M059J (cell line): Measurements from ENCODE around the gene MCTP1. TPM values are rescaled to one million over a fixed set of nuclear protein-coding genes. Genes with fewer than 3 reads are reported as not detected.

Experiments used
- DNase-seq: peaks from one replicate; pipeline ENCODE4 v3.0.0-alpha.2; 2012; ENCODE audit warnings: low read depth
- total RNA-seq: library from RNA; depleted of rRNA; stranded (reverse); fragments of >200 nt; shearing (Covaris generic); gene quantifications from 2 replicates; pipeline ENCODE4 v1.2.3, GENCODE V29; 2014

Gene MCTP1
- total RNA-seq, 1 experiment from 2014 or later = not detected

- no peak for DNase-seq
Observed at GRCh38 chr5:94775088-94775487, 509.8 kb downstream of the MCTP1 start.

- DNase-seq = no peak
Observed at GRCh38 chr5:94771742-94772141, 513.2 kb downstream of the MCTP1 start.

- DNase-seq = no peak
Observed at GRCh38 chr5:94769996-94770395, 514.9 kb downstream of the MCTP1 start.

- DNase-seq = no peak
Observed at GRCh38 chr5:94761786-94762185, 523.1 kb downstream of the MCTP1 start.

DNA sequence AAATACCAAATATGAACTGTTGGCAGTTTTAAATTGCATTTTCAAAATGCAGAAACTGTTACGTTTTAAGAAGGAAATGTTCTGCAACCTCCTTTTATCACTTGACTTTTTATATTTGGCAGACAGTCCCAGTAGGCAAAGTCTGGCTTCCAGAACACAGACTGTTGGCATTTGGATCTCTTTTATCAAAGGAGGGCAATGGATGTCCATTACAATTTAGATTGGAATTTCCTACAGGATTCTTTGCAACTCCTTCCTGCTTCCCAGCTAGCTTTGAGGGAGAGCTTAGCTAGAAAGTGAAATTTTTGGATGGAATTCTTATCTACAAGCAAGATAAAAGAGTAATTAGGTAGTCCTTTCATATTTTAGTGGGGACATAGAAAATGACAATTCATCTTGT lies 523.8 kb downstream of the MCTP1 start:
- DNase-seq = no peak

DNA sequence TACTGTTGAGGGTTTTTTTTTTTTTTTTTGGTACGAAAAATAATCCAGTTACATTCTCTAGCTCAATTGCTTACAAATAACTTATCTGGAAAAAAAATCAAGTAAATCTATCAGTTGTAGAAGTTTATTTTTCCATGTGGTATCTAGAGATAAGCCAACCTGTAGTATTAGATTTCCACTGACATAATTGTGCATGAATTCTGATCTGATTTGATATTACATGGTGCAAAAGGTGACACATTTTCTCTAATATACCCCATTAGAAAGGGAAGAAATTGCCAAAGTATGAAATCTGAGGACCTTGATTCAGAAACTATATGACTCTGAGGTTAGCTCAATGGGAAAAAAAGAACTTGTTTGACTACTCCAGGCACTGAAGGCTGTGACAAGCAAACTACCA lies 524.9 kb downstream of the MCTP1 start:
- DNase-seq = no peak

DNA sequence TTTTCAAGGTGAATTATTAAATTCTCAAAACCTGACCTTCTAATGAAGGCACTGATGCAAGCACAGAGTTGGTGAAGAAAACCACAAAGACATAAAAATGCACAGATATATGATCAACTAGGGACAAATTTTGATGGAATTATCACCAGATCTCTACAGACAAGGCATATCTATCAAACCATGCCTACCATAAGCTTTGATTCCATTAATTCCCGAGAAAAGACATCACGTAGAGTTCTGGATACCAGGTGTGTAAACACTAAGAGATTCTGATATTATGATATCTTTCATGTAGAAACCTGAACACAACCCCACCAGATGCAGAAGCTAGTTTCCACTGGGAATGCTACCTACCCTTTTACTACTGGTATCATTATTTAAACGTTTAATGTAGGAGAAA lies 525.9 kb downstream of the MCTP1 start:
- DNase-seq = no peak

DNA sequence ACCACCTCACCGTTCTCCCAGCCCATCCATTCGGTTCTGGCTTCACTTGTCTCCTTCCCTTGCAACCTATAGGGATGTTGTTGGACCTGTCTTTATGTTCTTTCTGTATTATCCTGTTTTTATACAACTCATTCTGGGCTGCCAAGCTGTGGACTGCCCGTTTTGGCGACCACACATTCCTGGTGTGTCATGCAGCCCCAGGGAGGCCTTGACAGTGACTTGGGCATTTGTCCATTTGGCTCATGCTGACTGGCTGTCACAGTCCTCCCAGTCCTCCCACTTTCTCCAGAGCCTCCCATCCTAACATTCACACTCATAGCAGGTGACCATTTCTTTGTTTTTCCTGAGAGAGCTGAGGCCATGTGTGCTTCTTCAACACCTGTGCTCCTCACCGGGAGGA lies 530.1 kb downstream of the MCTP1 start:
- peak; percentile 43 for DNase-seq

- DNase-seq = no peak
Observed at GRCh38 chr5:94751460-94751859, 533.4 kb downstream of the MCTP1 start.

GRCh38 chr5:94750681-94751080 lies 534.2 kb downstream of the MCTP1 start:
- DNase-seq = no peak

DNA sequence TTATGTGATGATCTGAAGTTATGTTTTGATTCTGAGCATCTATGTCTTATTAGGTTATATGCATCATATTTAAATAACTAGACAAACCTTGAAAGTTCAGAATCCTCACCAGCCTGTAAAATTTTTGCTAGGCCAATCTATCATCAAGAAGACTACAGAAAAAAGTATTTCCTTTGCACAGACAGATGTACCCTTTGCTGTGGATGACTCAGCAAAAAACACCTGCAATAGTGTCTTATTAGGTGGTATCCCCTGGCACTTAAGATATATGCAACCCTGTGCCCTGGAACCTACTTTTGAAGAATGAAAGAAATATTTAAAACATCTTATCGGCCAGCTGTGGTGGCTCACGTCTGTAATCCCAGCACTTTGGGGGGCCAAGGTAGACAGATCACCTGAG lies 535.9 kb downstream of the MCTP1 start:
- no peak for DNase-seq

DNA sequence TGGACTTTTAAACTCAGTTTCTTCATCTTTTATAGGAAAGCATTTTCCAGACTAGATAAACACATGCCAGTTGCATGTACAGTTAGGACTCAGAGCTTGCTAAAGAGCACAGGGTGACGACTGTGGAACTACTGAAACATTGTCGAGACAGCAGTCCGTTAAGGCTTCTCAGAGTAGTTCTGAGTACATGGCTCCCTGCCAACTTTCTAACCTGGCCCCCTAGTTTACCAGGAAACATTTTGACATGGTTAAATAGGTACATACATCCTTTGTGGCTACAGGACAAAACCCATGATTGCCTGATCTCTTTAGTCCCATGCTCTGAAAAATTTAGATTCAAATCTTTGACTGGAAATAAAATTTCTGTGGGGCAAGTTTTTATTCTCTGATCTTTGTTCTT lies 536.7 kb downstream of the MCTP1 start:
- DNase-seq = no peak

GRCh38 chr5:94747371-94747770 lies 537.5 kb downstream of the MCTP1 start:
- DNase-seq = no peak

DNA sequence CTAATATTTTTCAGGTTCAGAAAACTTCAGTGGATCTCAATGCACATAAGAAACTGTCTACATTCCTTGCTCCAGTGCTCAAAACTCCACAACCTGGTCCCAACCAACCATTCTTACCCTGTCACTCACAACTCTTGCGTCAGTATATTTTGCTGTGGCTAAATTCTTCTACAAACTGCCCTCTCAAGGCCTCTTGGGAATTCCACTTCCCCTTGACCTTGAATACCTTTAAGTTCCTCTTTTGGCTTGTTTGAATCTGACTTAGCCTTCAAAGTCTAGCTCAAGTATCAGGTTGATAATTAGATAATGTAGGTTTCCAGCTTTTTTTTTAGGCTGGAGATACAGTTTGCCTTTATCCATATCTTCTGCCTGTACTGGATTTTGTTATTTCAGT lies 538.2 kb downstream of the MCTP1 start:
- DNase-seq = peak; percentile 22

DNA sequence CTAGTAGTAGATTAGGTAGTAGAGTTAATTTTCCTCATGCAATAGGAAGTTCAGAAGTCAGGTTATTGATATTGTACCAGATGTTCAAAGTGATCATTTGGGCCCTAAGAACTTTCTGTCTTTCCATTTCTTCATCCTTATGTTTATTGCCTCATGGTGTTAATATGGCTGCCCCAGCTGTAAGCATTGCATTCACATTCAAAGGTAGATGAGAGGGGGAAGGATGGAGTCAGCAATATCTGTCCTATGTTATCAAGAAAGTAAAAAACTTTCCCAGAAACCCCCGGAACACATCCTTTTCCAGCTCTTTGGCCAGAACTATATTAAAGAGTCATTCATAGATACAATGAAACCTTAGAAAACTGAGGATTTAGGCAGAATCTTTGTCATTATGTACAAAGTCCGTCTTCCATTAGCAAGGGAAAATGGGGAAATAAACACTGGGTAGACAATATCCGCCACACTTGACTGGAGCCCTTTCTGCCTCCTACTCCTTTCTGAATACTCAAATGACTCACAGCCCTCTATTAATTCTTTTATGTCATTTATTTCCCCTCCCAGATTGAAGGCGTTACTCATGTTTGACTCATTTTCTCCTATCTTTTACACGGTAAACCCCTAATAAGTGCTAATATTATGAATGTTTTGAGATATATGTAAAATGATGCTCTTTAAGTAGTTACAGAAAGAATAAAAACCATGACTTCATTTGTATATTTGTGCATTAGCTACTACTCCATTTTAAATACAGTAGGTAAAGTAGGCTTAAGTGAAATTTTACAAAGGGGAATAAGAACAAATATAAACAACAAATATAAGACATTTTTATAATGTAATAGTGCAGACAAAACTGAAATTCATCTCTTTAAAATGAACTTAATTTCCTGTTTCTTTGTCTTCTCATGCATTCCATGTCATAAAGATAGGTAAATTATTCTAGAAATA lies 538.8 kb downstream of the MCTP1 start:
- peak; percentile 60 for DNase-seq

GRCh38 chr5:94744906-94745305 lies 540.0 kb downstream of the MCTP1 start:
- no peak for DNase-seq

DNA sequence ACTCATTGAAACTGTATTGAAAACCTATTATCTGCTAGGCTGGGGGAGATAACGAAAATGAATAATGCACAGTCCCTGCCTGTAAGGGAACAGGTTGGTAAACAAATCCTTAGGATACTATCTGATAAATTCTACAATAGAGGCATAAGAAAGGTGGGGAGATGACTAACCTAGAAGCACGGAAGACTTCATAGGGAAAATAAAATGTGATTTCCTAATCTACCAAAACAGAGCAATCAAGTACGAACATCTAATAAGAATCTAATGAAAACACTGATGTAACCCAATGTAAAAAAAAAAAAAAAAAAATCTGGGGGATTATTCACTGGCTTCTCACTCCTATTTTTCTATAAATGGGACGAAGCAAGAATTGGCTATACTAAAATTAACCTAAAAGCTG lies 542.0 kb downstream of the MCTP1 start:
- DNase-seq = no peak

- DNase-seq = no peak
Observed at GRCh38 chr5:94740286-94740685, 544.6 kb downstream of the MCTP1 start.

DNA sequence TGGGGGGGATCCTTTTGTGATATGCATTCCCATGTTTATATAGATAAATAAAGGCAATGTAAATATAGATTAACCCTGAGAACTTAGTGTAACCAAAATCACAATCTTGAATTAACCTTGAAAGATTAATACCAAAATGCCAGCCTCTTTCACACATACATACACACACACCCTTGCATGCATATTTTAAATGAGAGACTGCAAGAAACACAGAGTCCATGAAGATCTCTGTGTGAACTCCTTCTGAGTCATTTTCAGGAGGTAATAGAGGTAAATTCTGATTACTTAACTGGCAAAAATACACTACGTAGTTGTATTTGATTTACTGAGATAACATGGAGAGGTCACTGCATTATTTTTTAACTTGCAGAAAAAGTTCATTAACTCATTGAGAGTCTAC lies 548.4 kb downstream of the MCTP1 start:
- no peak for DNase-seq

DNA sequence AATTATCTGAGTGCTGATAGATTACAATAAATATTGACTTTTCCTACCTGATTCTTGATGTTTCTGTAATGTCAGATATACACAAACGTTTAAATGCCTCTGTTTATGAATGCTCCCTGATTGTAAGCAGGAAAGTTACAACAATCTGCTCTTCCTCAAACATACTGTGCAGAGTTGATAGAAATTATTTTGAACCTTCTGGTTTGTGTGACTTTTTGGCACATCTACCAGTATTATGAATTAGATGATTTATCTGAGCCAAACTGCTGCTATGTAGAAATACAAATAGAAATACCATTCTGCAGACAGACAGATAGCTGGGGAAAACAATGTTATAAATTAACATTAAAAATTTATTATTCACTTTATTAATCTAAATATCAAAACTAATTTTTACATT lies 553.4 kb downstream of the MCTP1 start:
- no peak for DNase-seq

DNA sequence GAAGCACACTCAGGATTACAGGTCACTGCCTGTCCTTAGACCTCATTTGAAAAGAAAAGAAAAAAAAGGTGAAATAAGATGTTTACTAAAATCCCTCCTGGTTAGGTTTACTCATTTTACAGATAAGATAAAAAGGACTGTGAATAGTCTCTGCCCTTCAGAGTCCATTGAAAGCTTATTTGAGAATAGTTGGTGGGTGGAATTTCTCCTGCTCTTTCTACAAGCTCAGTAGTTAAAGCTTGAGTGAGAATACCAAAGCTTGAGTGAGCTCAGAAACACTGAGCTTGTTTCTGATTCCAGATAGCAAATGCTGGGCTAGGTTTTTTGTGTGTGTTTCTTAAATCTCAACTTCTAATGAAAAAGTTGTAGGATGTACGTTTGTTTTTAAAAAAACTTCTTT lies 559.8 kb downstream of the MCTP1 start:
- no peak for DNase-seq

DNA sequence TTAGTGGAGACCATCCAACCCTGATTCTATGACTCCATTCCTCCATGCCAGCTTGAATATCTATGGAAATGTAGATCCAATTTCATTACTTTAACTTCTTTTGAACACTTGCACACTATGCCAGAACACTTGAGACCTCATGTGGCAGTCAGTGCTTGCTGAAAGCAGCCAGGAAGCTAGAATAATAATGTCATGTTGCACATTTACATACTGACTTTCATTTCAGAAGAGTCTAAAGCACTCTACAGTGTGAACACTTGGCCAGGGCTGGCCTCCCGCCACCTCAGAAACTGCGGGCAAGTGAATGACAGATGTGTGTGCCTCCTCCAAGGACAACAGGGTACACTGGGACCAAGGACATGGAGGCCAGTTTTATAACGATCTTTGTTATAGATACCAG lies 569.1 kb downstream of the MCTP1 start:
- no peak for DNase-seq

DNA sequence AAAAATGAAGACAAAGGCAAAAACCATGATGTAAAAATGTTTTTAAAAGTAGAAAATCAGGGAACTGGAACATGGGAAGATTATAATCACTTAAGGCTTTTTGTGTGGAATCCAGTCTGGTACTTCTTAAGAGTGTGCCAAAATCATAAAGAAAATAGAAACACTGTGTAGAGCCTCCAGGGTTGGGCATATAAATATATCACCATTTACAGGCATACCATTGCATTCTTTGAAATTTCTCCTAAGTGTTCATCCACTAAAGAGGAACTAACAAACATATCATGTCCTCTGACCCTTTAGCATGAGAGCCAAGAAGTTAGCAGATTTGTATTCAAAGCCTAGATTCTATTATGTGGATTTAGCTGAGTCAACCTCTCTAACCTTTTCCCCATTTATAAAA lies 573.1 kb downstream of the MCTP1 start:
- no peak for DNase-seq

- DNase-seq = no peak
Observed at GRCh38 chr5:94709277-94709676, 575.6 kb downstream of the MCTP1 start.
